CD4-positive, CD25-positive, alpha-beta regulatory T cell (primary cell): ENCODE data around the gene TASOR. TPM values are rescaled to one million over a fixed set of nuclear protein-coding genes. Genes with fewer than 3 reads are reported as not detected.

ENCODE experiments used
- ATAC-seq, 2 donors: fragments of 150-1000 bp; cut with Tn5 transposase; one replicate each; pipeline ENCODE4 v1.10.0; 2021; ENCODE audit warnings: low read depth in 2 of 2, moderate number of reproducible peaks in 2 of 2, moderate library complexity in 1 of 2
- DNase-seq, 3 donors: peaks; one replicate each; pipeline versions ENCODE4 v3.0.0 to v3.0.0-alpha.2; 2012 to 2022; ENCODE audit warnings: mixed read lengths in 1 of 3
- H3K27ac ChIP-seq: one replicate; pipeline ENCODE4 v1.7.0; 2013; ENCODE audit warnings: mild to moderate bottlenecking, low read length; ENCODE audit not compliant: insufficient read depth, poor library complexity, severe bottlenecking
- H3K27me3 ChIP-seq: one replicate; pipeline ENCODE4 v1.7.0; 2013; ENCODE audit warnings: low read length; ENCODE audit not compliant: control insufficient read depth, insufficient read depth
- H3K36me3 ChIP-seq: one replicate; pipeline ENCODE4 v1.7.0; 2013; ENCODE audit warnings: mild to moderate bottlenecking, low read length, moderate library complexity; ENCODE audit not compliant: control insufficient read depth, insufficient read depth
- H3K4me1 ChIP-seq: 2 replicates; pipeline ENCODE4 v1.7.0; 2013; ENCODE audit warnings: mild to moderate bottlenecking, low read length; ENCODE audit not compliant: insufficient read depth, control insufficient read depth, poor library complexity, severe bottlenecking
- H3K4me3 ChIP-seq: one replicate; pipeline ENCODE4 v1.7.0; 2013; ENCODE audit warnings: low read depth, mild to moderate bottlenecking, low read length, moderate library complexity
- H3K9me3 ChIP-seq, 2 experiments: 1 replicate in 1 of 2; 2 replicates in 1 of 2; pipeline ENCODE4 v1.7.0; 2013; ENCODE audit warnings: low read length in 2 of 2, mild to moderate bottlenecking in 1 of 2, moderate library complexity in 1 of 2; ENCODE audit not compliant: control insufficient read depth in 2 of 2
- H3K27ac Mint-ChIP-seq, 3 donors: one replicate each; pipeline ENCODE4 v1.8.0; 2020 to 2022; ENCODE audit warnings: mild to moderate bottlenecking in 3 of 3, mixed read lengths in 3 of 3, moderate library complexity in 2 of 3
- H3K27me3 Mint-ChIP-seq: one replicate; pipeline ENCODE4 v1.8.0; 2022; ENCODE audit warnings: mild to moderate bottlenecking, mixed read lengths
- H3K36me3 Mint-ChIP-seq: one replicate; pipeline ENCODE4 v1.8.0; 2020; ENCODE audit warnings: mixed read lengths
- H3K4me1 Mint-ChIP-seq, 4 donors: one replicate each; pipeline ENCODE4 v1.8.0; 2020 to 2022; ENCODE audit warnings: mixed read lengths in 4 of 4, mild to moderate bottlenecking in 1 of 4
- H3K4me3 Mint-ChIP-seq, 4 donors: one replicate each; pipeline ENCODE4 v1.8.0; 2020 to 2022; ENCODE audit warnings: mild to moderate bottlenecking in 4 of 4, mixed read lengths in 4 of 4, moderate library complexity in 3 of 4
- H3K9me3 Mint-ChIP-seq, 7 donors: one replicate each; pipeline ENCODE4 v1.8.0; 2020 to 2022; ENCODE audit warnings: mixed read lengths in 7 of 7, mild to moderate bottlenecking in 3 of 7, moderate library complexity in 2 of 7
- polyA plus RNA-seq, 4 donors: library from polyadenylated mRNA; unstranded; fragments of 300-500 nt; fragmentation: Illumina TruSeq; gene quantifications; one replicate each; pipeline ENCODE4 v1.2.3, GENCODE V29; 2021
- total RNA-seq: library from RNA; stranded (reverse); gene quantifications from one replicate; pipeline ENCODE4 v1.2.3, GENCODE V29; 2022

TASOR gene
- total and polyA plus RNA-seq, 5 donors from 2014 or later, result 29.3 to 77.4 (median 33.1) TPM

- ATAC-seq (no peak), DNase-seq (no peak)
- Histone ChIP-seq H3K27ac (no peak overlapping the region), H3K4me1 (peaks cover 7% of the 10 kb centered on the region), H3K36me3 (peaks cover 92% of the 10 kb centered on the region), H3K9me3 (peaks cover 3 to 9% of the 10 kb centered on the region in 2 experiments), H3K27me3 (no peaks in the 10 kb centered on the region), H3K4me3 (no peak overlapping the region)
- Mint-ChIP-seq H3K4me3 (no peak overlapping the region), H3K4me1 (peaks cover 9 to 64% (median 36%) of the 10 kb centered on the region in 4 donors), H3K27me3 (no peaks in the 10 kb centered on the region), H3K27ac (peak overlapping the region in 1 of 3 donors; percentile 7), H3K36me3 (peaks cover 63% of the 10 kb centered on the region), H3K9me3 (peaks cover 0 to 9% (median 2%) of the 10 kb centered on the region in 7 donors)
Observed at GRCh38 chr3:56655709-56656108, 27.4 kb downstream of the TASOR start.

- ATAC-seq, result no peak
- Mint-ChIP-seq H3K4me1 (peaks cover 8 to 68% (median 39%) of the 10 kb centered on the region in 4 donors), H3K4me3 (peak overlapping the region in 1 of 4 donors; percentile 4), H3K27me3 (no peaks in the 10 kb centered on the region), H3K27ac (peak overlapping the region in 2 of 3 donors; percentile 20 to 62), H3K36me3 (peaks cover 67% of the 10 kb centered on the region), H3K9me3 (peaks cover 0 to 9% (median 2%) of the 10 kb centered on the region in 7 donors)
- Histone ChIP-seq H3K27me3 (no peaks in the 10 kb centered on the region), H3K4me1 (peaks cover 7% of the 10 kb centered on the region), H3K36me3 (peaks cover 90% of the 10 kb centered on the region), H3K4me3 (no peak overlapping the region), H3K27ac (no peak overlapping the region), H3K9me3 (peaks cover 3 to 9% of the 10 kb centered on the region in 2 experiments)
- DNase-seq, result no peak
Observed at GRCh38 chr3:56654460-56654859, 28.6 kb downstream of the TASOR start.

DNA sequence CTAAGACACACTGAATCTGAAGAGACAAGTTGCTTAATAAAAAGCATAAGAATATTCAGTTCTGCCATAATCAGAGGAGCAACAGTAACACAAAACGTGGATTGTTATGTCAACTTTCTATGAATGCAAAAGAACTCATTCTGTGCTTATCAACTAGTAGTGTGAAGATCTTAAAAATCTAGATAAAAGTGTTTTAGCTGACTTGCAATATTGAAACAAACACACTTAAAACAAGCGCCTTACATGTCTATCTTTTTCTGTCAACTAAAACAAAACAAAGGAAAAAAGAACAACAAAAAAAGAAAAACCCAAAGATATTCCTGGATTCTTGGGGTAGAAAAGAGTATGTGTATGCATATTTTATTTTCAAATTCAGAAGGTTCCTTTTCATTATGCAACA lies 37.7 kb downstream of the TASOR start:
- Mint-ChIP-seq H3K27me3 (no peaks in the 10 kb centered on the region), H3K36me3 (peaks cover 53% of the 10 kb centered on the region), H3K9me3 (no peaks in the 10 kb centered on the region), H3K27ac (peak overlapping the region in 1 of 3 donors; percentile 21), H3K4me3 (no peak overlapping the region), H3K4me1 (peaks cover 32 to 45% (median 41%) of the 10 kb centered on the region in 4 donors)
- H3K4me1 ChIP-seq, result peaks cover 5% of the 10 kb centered on the region
- H3K27ac ChIP-seq, result no peak overlapping the region
- peaks cover 79% of the 10 kb centered on the region for H3K36me3 ChIP-seq
- no peak for DNase-seq
- H3K27me3 ChIP-seq, result no peaks in the 10 kb centered on the region
- H3K4me3 ChIP-seq, result no peak overlapping the region
- ATAC-seq, result no peak
- H3K9me3 ChIP-seq, result no peaks in the 10 kb centered on the region

- DNase-seq (no peak), ATAC-seq (no peak)
- Histone ChIP-seq H3K9me3 (no peaks in the 10 kb centered on the region), H3K4me1 (no peaks in the 10 kb centered on the region), H3K36me3 (peaks cover 46% of the 10 kb centered on the region), H3K27ac (no peak overlapping the region), H3K4me3 (no peak overlapping the region), H3K27me3 (no peaks in the 10 kb centered on the region)
- Mint-ChIP-seq H3K4me3 (no peak overlapping the region), H3K27me3 (no peaks in the 10 kb centered on the region), H3K36me3 (peaks cover 24% of the 10 kb centered on the region), H3K9me3 (no peaks in the 10 kb centered on the region), H3K27ac (peak overlapping the region in 2 of 3 donors; percentile 57 to 82), H3K4me1 (peaks cover 8 to 17% (median 15%) of the 10 kb centered on the region in 4 donors)
Observed at GRCh38 chr3:56633602-56634535, 49.2 kb downstream of the TASOR start.

Other genes starting within 250 kb of the TASOR start
- not detected for gene ERC2, start 214.8 kb downstream of the TASOR start, total RNA-seq
- not detected for gene ERC2, start 214.8 kb downstream of the TASOR start, polyA plus RNA-seq
- 74.5 TPM for gene CCDC66, start 126.1 kb downstream of the TASOR start, total RNA-seq
- 10 to 100 TPM; 21.0 to 29.1 (median 23.9) TPM for gene CCDC66, start 126.1 kb downstream of the TASOR start, polyA plus RNA-seq
- 101 TPM for gene ARHGEF3, start 118.7 kb upstream of the TASOR start, total RNA-seq
- gene ARHGEF3, start 118.7 kb upstream of the TASOR start, polyA plus RNA-seq, result 100 to 1,000 TPM in 3 of 4 donors, 10 to 100 TPM in 1; 87.8 to 137 (median 105) TPM